Keratinocyte (primary cell): ENCODE measurements around the gene CD274. TPM values are rescaled to one million over a fixed set of nuclear protein-coding genes. Genes with fewer than 3 reads are reported as not detected.

Source experiments
- DNase-seq: peaks from one replicate; pipeline ENCODE4 v3.0.0-alpha.2; 2011; ENCODE audit warnings: low read depth, missing footprints, low spot score
- FAIRE-seq: peaks from 2 replicates; lab custom pipeline; 2011; peaks lifted over from hg19 to GRCh38; lab: Jason Lieb, UNC
- H2AFZ ChIP-seq: 2 replicates; pipeline ENCODE4 v1.6.0; 2012; ENCODE audit warnings: low read length, control low read depth, inconsistent platforms; ENCODE audit not compliant: control insufficient read depth
- H3K27ac ChIP-seq: 2 replicates; pipeline ENCODE4 v1.5.1; 2011; ENCODE audit warnings: low read length; ENCODE audit not compliant: control insufficient read depth, insufficient read depth
- H3K27me3 ChIP-seq: 3 replicates; pipeline ENCODE4 v1.6.0; 2011; ENCODE audit warnings: low read length; ENCODE audit not compliant: control insufficient read depth, insufficient read depth; ENCODE audit errors: extremely low read depth
- H3K36me3 ChIP-seq, 2 experiments: 2 replicates in 1 of 2; 3 replicates in 1 of 2; pipeline ENCODE4 v1.5.1; 2011; ENCODE audit warnings: low read length in 2 of 2, mild to moderate bottlenecking in 1 of 2; ENCODE audit not compliant: control insufficient read depth in 2 of 2, insufficient read depth in 2 of 2; ENCODE audit errors: extremely low read depth in 1 of 2
- H3K4me1 ChIP-seq: 3 replicates; pipeline ENCODE4 v1.5.1; 2011; ENCODE audit warnings: low read length; ENCODE audit not compliant: control insufficient read depth, insufficient read depth; ENCODE audit errors: extremely low read depth
- H3K4me2 ChIP-seq: 3 replicates; pipeline ENCODE4 v1.6.0; 2011; ENCODE audit warnings: low read depth, low read length; ENCODE audit not compliant: control insufficient read depth, insufficient read depth; ENCODE audit errors: extremely low read depth
- H3K4me3 ChIP-seq, 3 experiments: fragments of 200-600 bp in 1 of 3; sonication (generic) in 1 of 3; 2 replicates in 2 of 3; 3 replicates in 1 of 3; pipeline ENCODE4 v1.5.1; 2011 to 2016; ENCODE audit warnings: low read length in 3 of 3, mild to moderate bottlenecking in 3 of 3, control low read depth in 2 of 3, inconsistent platforms in 1 of 3, low read depth in 1 of 3, mixed read lengths in 1 of 3, mixed run types in 1 of 3, moderate library complexity in 1 of 3; ENCODE audit not compliant: control insufficient read depth in 2 of 3, insufficient read depth in 2 of 3; ENCODE audit errors: extremely low read depth in 1 of 3
- H3K79me2 ChIP-seq: 2 replicates; pipeline ENCODE4 v1.6.0; 2012; ENCODE audit warnings: low read length; ENCODE audit not compliant: control insufficient read depth, insufficient read depth
- H3K9ac ChIP-seq: 3 replicates; pipeline ENCODE4 v1.6.0; 2011; ENCODE audit warnings: low read length; ENCODE audit not compliant: control insufficient read depth, insufficient read depth; ENCODE audit errors: extremely low read depth
- H3K9me1 ChIP-seq: 3 replicates; pipeline ENCODE4 v1.6.0; 2011; ENCODE audit warnings: low read length; ENCODE audit not compliant: control insufficient read depth, insufficient read depth; ENCODE audit errors: extremely low read depth
- H3K9me3 ChIP-seq: 2 replicates; pipeline ENCODE4 v1.5.1; 2012; ENCODE audit warnings: low read depth, low read length; ENCODE audit not compliant: control insufficient read depth
- H4K20me1 ChIP-seq: 3 replicates; pipeline ENCODE4 v1.6.0; 2011; ENCODE audit warnings: low read length; ENCODE audit not compliant: control insufficient read depth, insufficient read depth; ENCODE audit errors: extremely low read depth
- CTCF ChIP-seq, 3 experiments: IDR thresholded peaks in 1 of 3; conservative IDR thresholded peaks in 1 of 3; optimal IDR thresholded peaks in 1 of 3; 2 replicates in 2 of 3; 3 replicates in 1 of 3; pipeline versions ENCODE3 to v1.5.1; 2011; ENCODE audit warnings: low read length in 3 of 3, mild to moderate bottlenecking in 3 of 3, moderate library complexity in 2 of 3, control low read depth in 1 of 3, inconsistent platforms in 1 of 3; ENCODE audit not compliant: insufficient read depth in 2 of 3; ENCODE audit errors: extremely low read depth in 1 of 3
- EZH2 ChIP-seq: IDR thresholded peaks from one replicate; pipeline ENCODE4 v1.6.1; 2012; ENCODE audit warnings: inconsistent platforms, mild to moderate bottlenecking, low read length, moderate library complexity
- dilution Hi-C: fragments of 300-500 bp; cut with MboI; formaldehyde crosslinking; loops from one replicate; pipeline ENCODE4 v1.7.0; 2020; ENCODE audit warnings: low sequenced_read_pairs; ENCODE audit not compliant: extremely low pct_ligation_motif_present
- polyA plus RNA-seq, 5 experiments: library from polyadenylated mRNA; depleted of rRNA in 3 of 5; stranded (reverse) in 3 of 5; stranded (forward) in 1 of 5; unstranded in 1 of 5; fragments of >200 nt; gene quantifications; 1 replicate in 1 of 5; 2 replicates in 3 of 5; 3 replicates in 1 of 5; pipeline versions ENCODE4 v1.2.1 to v1.2.3, GENCODE V29; 2011 to 2012; ENCODE audit warnings: missing spikeins in 2 of 5, low read depth in 1 of 5, low replicate concordance in 1 of 5

Gene CD274
- polyA plus RNA-seq, 1 donor (not counting 4 experiments of a cell fraction or from before 2014, with no cell fraction given): 36.3 TPM

GRCh38 chr9:5418481-5418880 is 31.9 kb upstream of the CD274 start:
- DNase-seq (no peak), FAIRE-seq (no peak)
- dilution Hi-C loops: no loop called here
- no peaks in the 10 kb centered on the region for H3K79me2 ChIP-seq
- TF ChIP-seq CTCF (optimal IDR thresholded peaks at IDR 0.05 in 1 of 3, IDR thresholded peaks at IDR 0.05 in 1 of 3, conservative IDR thresholded peaks at IDR 0.05 in 1 of 3; ENCODE audit: extremely low read depth in 1 of 3, insufficient read depth in 2 of 3, low read length in 3 of 3) (no peak), EZH2 (no peak)
- no peaks in the 10 kb centered on the region for H3K9me3 ChIP-seq
- H3K36me3 ChIP-seq: peaks cover 0 to 4% of the 10 kb centered on the region in 2 experiments
- no peaks in the 10 kb centered on the region for H4K20me1 ChIP-seq
- no peak overlapping the region for H2AFZ ChIP-seq
- H3K9me1 ChIP-seq: no peaks in the 10 kb centered on the region
- H3K4me2 ChIP-seq: no peak overlapping the region
- no peaks in the 10 kb centered on the region for H3K27me3 ChIP-seq
- no peak overlapping the region for H3K27ac ChIP-seq
- no peak overlapping the region for H3K9ac ChIP-seq
- H3K4me3 ChIP-seq: no peak overlapping the region
- H3K4me1 ChIP-seq: no peaks in the 10 kb centered on the region

- H3K27ac ChIP-seq: no peak overlapping the region
- no peak overlapping the region for H3K9ac ChIP-seq
- no peaks in the 10 kb centered on the region for H3K27me3 ChIP-seq
- no peaks in the 10 kb centered on the region for H4K20me1 ChIP-seq
- H3K9me3 ChIP-seq: no peaks in the 10 kb centered on the region
- H2AFZ ChIP-seq: no peak overlapping the region
- no peaks in the 10 kb centered on the region for H3K79me2 ChIP-seq
- DNase-seq (no peak), FAIRE-seq (no peak)
- no peaks in the 10 kb centered on the region for H3K4me1 ChIP-seq
- TF ChIP-seq EZH2: no peak
- TF ChIP-seq CTCF (optimal IDR thresholded peaks at IDR 0.05 in 1 of 3, IDR thresholded peaks at IDR 0.05 in 1 of 3, conservative IDR thresholded peaks at IDR 0.05 in 1 of 3; ENCODE audit: extremely low read depth in 1 of 3, insufficient read depth in 2 of 3, low read length in 3 of 3): no peak
- H3K9me1 ChIP-seq: no peaks in the 10 kb centered on the region
- dilution Hi-C loops: no loop called here
- H3K36me3 ChIP-seq: peaks cover 0 to 4% of the 10 kb centered on the region in 2 experiments
- H3K4me2 ChIP-seq: no peak overlapping the region
- H3K4me3 ChIP-seq: no peak overlapping the region
Observed at GRCh38 chr9:5419987-5420386, 30.4 kb upstream of the CD274 start.
